GM19035 (cell line): Measurements from ENCODE around the gene POP5.
A peak's percentile ranks its signal among the peaks of the same experiment; 100 is the strongest.
"Not testable (repeated sequence)": the region's sequence is repeated elsewhere in the genome, so short reads cannot be mapped to it uniquely, and the experiment has no call there.

ENCODE experiments used
- ATAC-seq: cut with Tn5 transposase; IDR thresholded peaks from one replicate; pipeline ENCODE4 v1.9.1; 2021; ENCODE audit not compliant: unreplicated experiment

POP5 gene

GRCh38 chr12:120538281-120539156, 42.7 kb downstream of the POP5 start:
- ATAC-seq: no peak

GRCh38 chr12:120537856-120538220, 43.4 kb downstream of the POP5 start:
- ATAC-seq: no peak

DNA sequence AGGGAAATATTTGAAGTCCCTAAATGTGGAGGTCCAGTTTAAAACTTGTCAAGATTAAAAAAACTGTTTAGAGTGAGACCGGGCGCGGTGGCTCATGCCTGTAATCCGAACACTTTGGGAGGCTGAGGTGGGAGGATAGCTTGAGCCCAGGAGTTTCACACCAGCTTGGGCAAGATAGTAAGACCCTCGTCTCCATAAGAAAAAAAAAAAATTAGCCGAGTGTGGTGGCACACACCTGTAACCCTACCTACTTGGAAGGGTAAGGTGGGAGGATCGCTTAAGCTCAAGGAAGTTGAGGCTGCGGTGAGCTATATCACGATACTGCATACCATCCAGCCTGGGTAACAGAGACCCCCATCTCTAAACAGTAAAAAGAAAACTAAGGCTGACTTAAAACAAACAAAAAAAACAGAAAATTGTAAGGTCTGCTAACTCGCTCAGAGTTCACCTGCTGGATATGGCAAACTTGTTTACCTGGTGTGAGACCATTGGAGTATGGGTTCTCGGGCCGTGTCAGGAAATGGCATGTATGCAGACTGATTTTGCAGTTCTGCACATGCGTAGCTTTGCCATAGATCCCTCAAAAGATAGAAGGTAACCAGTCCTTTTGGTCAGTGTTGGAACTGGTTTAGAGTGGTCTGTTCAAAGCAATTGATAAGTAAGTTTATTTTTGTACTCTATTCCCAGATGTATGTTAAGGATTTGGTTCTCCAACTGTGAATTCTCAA, 45.0 kb downstream of the POP5 start:
- no peak for ATAC-seq

DNA sequence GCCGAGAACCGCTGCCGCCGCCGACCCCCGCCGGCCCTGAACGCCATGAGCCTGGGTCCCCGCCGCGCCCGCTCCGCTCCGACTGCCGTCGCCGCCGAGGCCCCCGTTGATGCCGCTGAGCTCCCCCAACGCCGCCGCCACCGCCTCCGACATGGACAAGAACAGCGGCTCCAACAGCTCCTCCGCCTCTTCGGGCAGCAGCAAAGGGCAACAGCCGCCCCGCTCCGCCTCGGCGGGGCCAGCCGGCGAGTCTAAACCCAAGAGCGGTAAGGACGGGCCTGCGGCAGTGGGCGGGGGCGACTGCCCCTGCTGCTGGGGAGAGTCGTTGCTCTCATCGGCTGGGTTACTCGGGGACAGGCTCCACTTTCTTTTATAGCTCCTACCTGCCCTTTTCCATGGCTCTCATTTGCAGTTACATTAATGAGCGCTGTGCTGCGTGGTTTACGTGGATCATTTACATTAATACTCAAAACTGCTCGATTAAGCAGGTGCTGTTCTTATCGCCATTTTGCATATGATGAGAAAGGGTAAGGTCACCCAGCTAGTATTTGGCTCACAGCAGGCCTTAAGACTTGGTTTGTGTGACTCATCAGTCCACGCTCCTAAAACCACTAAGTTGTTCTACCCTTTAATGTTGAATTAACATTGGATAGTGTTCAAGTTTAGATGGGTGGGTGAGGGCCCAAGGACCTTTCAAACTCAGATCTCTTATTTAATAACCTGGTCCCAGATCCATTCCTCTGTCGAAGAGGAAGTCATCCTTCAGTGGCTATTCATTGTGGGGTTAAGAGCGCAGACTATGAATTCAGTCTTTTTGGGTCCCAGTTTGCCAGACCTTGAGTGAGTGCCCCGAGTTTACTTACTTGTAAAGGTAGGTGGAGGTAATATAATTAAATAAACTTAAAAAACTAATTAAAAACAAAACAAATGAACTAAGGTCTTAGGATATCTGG, 46.2 kb downstream of the POP5 start:
- peak; percentile 40 for ATAC-seq

DNA sequence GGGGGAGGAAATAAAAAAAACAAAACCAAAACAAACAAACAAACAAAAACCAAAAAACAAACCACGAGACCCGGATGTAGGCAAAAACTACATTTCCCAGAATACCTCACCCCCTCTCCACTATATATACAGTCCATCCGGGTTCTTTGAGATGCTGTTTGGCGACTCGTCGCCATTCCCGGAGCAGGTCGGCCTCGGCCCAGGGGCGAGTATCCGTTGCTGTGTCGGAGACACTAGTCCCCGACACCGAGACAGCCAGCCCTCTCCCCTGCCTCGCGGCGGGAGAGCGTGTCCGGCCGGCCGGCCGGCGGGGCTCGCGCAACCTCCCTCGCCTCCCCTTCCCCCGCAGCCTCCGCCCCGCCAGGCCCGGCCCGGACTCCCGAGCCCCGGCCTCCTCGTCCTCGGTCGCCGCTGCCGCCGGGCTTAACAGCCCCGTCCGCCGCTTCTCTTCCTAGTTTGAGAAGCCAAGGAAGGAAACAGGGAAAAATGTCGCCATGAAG, 46.9 kb downstream of the POP5 start, which contains the start of gene RNF10:
Gene RNF10 (plus strand): TSS at position 154 of the 500 bp plus-strand sequence. CDS start 456 bp downstream, outside the sequence.
- ATAC-seq: peak; percentile 68

DNA sequence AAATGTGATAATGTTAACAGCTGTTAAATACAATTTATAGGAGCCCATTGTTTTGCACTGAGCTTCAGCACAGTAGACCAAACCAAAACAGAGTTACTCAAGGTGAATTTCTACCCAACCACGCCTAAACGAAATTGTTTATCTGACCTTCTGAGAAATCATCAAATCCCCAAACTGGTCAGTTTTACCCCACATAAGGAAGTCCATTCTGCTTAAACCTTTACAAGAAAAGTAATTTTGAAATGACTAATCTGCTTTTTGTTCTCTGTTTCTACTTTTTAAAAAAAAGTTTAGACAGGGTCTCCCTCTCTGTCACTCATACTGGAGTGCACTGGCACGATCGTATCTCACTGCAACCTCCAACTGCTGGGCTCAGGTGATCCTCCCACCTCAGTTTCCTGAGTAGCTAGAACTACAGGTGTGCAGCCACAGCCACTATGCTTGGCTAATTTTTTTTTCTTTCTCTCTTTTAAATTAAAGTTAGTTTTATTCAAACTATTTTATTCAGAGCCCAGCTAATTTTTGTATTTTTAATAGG, 48.4 kb downstream of the POP5 start:
- no peak for ATAC-seq

DNA sequence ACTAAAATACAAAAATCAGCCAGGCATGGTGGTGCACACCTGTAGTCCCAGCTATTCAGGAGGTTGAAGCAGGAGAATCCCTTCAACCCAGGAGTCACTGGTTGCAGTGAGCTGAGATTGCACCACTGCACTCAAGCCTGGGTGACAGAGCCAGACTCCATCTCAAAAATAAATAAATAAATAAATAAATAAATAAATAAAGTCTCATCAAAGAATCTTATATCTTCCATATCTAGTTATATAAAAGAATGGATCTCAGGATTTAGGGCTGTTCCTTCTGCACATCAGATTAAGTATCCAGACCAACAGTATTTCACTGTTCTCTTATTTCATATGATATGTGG, 50.8 kb downstream of the POP5 start:
- not testable (repeated sequence) for ATAC-seq

GRCh38 chr12:120529641-120530417, 51.4 kb downstream of the POP5 start:
- no peak for ATAC-seq

- ATAC-seq: peak; percentile 78
Measured at GRCh38 chr12:120528861-120529525, 52.2 kb downstream of the POP5 start, which contains the start of gene COQ5. Gene COQ5, minus strand, starts transcription at chr12:120529158. Its CDS starts 17 bp downstream, at chr12:120529141.
